Activated gamma-delta T cell treated with anti-CD3 and anti-CD28 coated beads, Interleukin-2, amount 50 U/mL, for 16 hours (primary cell): Measurements from ENCODE around the gene AMER3.
A peak's percentile ranks its signal among the peaks of the same experiment; 100 is the strongest.

Source experiments
- DNase-seq: peaks from one replicate; pipeline ENCODE4 v3.0.0-alpha.2; 2020; ENCODE audit warnings: low read depth

The AMER3 gene

DNA sequence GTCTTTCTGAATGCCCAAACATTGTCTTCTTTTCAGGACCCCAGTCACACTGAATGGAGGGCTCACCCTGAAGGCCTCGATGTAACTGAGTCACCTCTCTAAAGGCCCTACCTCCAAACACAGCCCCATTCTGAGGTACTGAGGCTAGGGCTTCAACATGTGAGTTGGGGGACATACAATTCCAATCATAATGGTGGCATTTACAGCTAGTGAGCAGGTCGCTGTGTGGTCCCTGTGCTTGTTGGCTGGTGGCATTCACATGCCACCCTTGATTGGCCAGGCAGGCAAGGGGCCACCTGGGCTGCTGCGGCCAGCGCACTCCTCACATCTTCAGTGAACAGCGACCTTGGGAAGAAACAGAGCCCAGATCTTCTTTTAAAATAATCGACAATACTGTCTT, 30.7 kb downstream of the AMER3 start:
- no peak for DNase-seq

DNA sequence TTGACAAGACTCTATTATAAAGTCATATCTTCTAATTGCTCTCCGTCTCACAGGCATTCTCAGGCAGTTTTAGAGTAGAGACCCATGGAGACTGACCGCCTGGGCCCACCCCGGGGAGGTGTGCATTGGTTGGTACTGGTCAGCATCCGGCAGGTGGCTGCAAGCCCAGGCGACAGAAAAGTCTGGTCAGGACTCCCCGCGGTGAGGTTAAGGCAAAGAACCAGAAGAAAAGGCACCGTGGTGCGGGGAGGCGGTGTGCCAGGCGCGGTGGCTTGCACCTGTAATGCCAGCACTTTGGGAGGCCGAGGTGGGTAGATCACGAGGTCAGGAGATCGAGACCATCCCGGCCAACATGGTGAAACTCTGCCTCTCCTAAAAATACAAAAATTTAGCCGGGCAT, 32.5 kb downstream of the AMER3 start:
- no peak for DNase-seq

- DNase-seq, result no peak
Observed at GRCh38 chr2:130790312-130790711, 35.0 kb downstream of the AMER3 start.

DNA sequence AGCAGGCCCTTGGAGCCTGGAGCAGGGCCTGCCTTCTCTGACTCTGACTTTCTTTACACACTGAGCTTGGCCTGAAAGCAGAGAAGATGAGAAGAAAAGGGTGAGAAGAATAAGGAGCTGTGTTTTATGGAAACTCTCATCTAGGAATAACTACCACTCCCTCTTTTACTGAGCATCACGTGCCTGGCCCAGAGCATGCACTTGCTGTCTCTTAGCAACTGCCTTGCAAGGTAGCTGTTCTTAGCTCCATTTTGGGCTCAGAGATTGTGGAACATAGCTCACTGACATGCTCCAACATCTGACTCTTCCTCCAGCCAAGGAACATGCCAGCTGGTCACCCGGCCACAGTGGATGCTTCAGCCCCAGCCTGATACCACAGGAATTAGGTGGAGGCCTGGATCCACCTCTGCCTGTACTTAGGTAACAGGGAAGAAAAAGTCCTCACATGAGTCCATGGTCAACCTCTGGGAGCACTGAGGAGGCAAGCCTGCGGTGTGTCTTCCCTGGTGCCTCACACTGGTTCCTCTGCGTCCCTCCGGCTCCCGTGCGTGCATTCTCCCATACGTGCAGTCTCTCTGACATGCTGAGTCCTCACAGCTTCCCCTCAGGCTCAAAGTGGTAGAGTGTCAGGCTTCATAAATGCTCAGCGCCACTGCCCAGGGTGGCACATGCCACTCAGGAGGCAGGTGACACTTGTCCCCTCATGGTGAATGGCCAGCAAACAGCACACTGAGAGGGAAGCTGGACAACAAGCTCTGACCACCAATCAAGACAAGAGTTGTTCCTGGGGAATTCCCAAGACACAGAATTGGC, 35.7 kb downstream of the AMER3 start:
- DNase-seq, result no peak

DNA sequence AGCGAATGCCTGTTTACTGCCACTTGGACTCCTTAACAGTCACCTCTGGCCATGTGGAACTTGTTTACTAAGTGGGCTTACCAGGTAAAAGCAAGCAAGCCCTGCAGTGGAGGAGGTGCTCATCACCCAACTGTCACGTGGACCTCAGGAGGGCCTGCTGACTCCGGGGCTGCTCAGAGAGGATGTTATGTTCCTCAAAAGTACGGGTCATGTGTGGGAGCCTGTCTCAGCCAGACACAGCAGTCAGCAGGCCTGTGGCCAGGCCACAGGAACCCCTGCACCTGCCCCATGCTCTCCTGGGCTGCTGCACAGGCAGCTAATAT, 36.2 kb downstream of the AMER3 start:
- no peak for DNase-seq

DNA sequence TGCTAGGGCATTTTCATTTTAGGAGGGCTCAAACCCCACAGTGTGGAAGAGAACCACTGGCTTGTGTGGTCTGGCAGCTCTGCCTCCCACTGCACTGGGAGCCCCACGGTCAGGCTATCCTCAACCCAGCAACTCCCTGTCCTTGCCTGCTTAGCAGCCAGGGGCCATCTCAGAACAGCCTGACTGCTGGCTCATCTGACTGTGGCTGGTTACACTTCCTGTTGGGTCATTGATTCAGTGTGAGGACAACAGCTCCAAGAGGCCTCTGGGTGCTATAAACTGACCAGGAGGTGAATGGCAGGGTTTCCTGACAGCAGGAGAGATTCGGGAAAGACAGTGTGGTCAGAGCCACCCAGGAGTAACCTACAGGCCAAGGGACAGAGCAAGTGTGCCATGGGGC, 40.1 kb downstream of the AMER3 start:
- DNase-seq, result no peak

DNA sequence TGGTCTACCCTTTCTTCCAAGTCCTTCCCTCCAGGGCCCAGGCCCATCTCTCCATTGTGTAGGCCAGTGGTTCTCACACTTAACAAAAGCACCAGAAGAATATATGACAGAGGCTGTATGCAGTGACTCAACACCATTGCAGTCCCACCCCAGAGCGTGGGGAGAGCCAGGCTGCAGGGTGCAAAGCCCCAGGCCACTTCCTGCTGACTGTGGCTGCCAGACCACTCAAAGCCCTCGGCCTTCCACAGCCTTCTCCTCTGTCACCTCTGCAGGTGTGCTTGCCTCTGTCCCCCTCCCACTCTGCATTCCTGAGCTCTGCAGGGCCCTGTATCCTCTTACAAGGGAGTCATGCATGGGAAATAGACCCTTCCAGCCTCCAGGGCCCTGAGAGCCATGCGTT, 41.0 kb downstream of the AMER3 start:
- DNase-seq, result no peak

DNA sequence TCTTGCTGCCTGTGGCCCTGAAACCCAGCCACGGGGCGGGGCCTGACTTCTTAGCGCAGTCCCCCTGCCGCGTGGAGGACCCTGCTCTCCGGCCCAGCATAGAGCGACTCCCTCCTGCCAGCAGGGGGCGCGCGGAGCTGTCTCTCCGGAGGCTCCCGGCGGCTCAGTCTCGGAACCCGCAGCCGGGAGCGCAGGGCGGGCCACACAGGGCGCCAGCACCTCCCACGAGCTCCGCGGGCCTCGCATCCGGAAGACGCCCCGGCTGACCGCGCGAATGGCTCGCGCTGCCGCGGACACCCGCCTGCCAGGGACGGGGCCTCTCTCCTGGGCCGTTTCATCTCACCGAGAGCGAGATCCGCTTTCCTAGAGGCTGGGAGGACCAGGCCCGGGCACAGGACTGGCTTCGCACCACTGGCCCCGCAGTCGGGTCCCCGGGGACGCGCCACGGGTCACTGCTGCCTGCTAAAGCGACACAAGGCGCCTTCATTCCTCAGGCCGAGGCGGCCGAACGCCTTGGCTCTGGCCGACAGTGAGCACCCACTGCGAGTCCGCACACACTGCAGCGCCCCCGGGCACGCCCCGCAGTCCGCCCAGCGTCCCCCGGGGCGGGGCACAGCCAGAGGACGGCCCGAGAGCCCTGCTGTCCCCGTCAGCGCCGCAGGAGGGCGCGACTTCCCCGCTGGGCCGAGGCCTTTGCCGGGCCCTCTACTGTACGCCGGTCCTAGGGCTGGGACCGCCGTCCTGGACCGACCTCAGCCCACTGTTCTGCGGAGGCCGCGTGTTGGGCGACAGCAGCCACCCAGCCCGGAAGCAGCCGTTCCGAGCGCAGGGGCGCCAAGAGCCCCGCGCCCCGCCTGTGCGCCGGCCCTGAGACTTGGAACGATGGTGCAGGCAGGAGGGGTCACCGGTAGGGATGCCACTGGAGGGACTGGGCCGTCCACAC, 42.4 kb downstream of the AMER3 start:
- peak; percentile 88 for DNase-seq

- DNase-seq, result no peak
Observed at GRCh38 chr2:130798472-130799218, 43.3 kb downstream of the AMER3 start.

GRCh38 chr2:130799295-130799694, 44.0 kb downstream of the AMER3 start:
- DNase-seq, result no peak

- DNase-seq, result no peak
Observed at GRCh38 chr2:130805613-130806012, 50.3 kb downstream of the AMER3 start.

GRCh38 chr2:130806370-130806769, 51.0 kb downstream of the AMER3 start:
- no peak for DNase-seq

- no peak for DNase-seq
Observed at GRCh38 chr2:130807659-130808385, 52.5 kb downstream of the AMER3 start.

GRCh38 chr2:130808482-130809268, 53.3 kb downstream of the AMER3 start:
- DNase-seq, result no peak

DNA sequence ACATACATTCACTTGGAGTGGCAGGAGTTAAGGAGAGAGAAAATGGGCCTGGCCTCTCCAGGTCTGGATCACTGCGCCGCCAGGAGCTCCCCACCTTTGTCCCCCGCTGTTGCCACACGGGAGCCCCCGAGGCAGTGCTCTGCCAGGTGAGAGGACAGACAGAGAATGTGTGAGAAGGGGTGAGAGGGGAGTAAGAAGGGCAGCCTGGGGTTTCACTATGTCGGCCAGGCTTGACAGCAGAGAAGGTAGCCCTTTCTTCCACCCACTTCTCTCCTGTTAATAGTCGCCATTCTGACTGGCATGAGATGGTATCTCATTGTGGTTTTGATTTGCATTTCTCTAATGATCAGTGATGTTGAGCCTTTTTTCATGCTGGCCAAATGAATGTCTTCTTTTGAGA, 55.1 kb downstream of the AMER3 start:
- DNase-seq, result no peak

DNA sequence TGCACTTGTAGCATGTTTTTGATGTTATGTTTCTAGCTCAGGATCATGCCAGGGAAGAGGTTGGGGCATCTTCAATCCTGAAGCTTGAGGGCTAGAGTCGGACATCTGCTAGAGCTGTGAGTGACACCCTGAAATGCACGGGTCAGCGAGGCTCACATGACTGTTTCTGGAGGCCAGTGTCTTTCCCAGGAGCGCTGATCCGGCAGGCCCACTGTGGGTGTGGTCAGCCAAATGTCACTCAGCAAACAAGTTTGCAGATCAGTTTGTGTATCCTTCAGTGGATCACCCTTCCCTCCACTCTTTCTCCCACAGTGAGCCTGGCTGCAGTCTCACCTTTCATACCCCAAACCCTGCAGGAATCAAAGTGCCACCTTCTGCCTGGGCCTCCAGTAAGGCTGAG, 58.4 kb downstream of the AMER3 start:
- no peak for DNase-seq

DNA sequence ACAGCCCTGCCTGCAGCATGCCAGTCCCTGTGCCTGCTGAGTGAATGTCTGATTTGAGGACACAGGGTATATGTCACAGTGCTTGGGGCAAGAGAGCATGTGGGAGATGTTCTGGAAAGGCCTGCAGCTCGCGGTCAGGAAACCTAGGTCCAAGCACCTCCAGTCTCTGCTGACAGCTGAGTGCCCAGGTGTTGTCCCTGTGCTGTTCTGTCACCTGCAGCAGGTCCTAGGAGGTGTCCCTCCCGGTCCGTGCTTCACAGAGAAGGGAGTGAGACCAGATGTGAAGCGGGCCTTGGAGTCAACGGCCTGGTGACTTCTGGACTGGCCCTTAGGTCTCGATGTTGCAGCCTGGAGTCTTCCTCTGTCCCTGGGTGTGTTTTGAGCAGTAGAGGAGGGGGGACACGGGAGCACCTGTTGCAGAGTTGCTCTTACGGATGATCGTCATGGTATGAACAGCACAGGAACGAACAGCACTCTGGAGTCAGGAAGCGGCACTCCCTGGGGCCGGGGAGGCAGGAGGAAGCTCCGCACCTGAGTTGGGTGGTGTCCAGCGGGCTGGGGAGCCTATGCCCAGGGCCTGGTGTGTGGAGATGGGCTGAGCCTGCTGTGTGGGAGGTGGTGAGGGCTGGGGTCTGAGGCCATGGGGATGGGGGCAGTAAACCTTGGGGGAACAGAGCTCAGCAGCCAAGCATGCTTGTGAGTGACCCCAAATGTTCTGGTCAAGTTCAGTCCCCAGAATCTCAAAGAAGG, 59.8 kb downstream of the AMER3 start:
- no peak for DNase-seq
